ENCODE measurements around the gene CBFB.

- TF ChIP-seq CTCF (IDR thresholded peaks at IDR 0.05 in 8 of 11, conservative IDR thresholded peaks at IDR 0.05 in 3 of 11) (no peak), POLR2AphosphoS5 (IDR thresholded peaks at IDR 0.05) (no peak), POLR2A (IDR thresholded peaks at IDR 0.05) (no peak)
Observed at GRCh38 chr16:67015313-67015731, 13.6 kb upstream of the CBFB start.
